Choroid plexus epithelial cell (primary cell): ENCODE data around the gene SLC12A8.

Source experiments
- DNase-seq: peaks from one replicate; pipeline ENCODE4 v3.0.0-alpha.2; 2010; ENCODE audit warnings: low read depth
- H3K4me3 ChIP-seq: 2 replicates; pipeline ENCODE4 v1.5.1; 2011; ENCODE audit warnings: low read depth, mild to moderate bottlenecking, control low read depth, low read length, moderate library complexity
- TF ChIP-seq, protein P1 (sequence below): conservative IDR thresholded peaks from 2 replicates; pipeline ENCODE4 v1.5.1; 2011; ENCODE audit warnings: low read depth, mild to moderate bottlenecking, control low read depth, inconsistent platforms, low read length, moderate library complexity

SLC12A8 gene

GRCh38 chr3:125107363-125107762 lies 105.2 kb downstream of the SLC12A8 start:
- TF ChIP-seq, protein P1, sequence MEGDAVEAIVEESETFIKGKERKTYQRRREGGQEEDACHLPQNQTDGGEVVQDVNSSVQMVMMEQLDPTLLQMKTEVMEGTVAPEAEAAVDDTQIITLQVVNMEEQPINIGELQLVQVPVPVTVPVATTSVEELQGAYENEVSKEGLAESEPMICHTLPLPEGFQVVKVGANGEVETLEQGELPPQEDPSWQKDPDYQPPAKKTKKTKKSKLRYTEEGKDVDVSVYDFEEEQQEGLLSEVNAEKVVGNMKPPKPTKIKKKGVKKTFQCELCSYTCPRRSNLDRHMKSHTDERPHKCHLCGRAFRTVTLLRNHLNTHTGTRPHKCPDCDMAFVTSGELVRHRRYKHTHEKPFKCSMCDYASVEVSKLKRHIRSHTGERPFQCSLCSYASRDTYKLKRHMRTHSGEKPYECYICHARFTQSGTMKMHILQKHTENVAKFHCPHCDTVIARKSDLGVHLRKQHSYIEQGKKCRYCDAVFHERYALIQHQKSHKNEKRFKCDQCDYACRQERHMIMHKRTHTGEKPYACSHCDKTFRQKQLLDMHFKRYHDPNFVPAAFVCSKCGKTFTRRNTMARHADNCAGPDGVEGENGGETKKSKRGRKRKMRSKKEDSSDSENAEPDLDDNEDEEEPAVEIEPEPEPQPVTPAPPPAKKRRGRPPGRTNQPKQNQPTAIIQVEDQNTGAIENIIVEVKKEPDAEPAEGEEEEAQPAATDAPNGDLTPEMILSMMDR, result no peak
- no peak overlapping the region for H3K4me3 ChIP-seq
- no peak for DNase-seq

DNA sequence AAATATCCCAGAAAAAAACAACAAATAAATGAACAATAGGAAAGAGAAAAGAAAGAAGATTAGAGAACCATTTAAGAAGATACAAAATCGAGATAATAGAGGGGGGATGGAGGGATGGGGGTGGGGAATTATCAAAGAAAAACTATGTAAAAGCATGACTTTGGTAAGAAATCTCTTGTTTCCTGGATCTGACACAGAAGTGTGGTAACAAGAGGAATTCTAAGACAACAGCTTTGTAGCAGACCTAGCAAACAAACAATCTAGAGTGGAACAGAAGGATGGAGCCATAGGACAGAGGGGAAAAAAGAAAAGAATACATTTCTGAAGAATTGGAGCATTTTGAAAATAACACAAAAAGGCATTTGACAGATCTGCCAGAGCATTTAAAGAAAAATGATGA lies 107.4 kb downstream of the SLC12A8 start:
- DNase-seq, result no peak
- TF ChIP-seq, protein P1, result no peak
- no peak overlapping the region for H3K4me3 ChIP-seq

- DNase-seq, result no peak
- TF ChIP-seq, protein P1, result no peak
- H3K4me3 ChIP-seq, result no peak overlapping the region
Measured at GRCh38 chr3:125104639-125105038, 107.9 kb downstream of the SLC12A8 start.

GRCh38 chr3:125103406-125103805 lies 109.1 kb downstream of the SLC12A8 start:
- H3K4me3 ChIP-seq, result no peak overlapping the region
- no peak for DNase-seq
- TF ChIP-seq, protein P1, result no peak

- no peak overlapping the region for H3K4me3 ChIP-seq
- DNase-seq, result no peak
- TF ChIP-seq, protein P1, result no peak
Measured at GRCh38 chr3:125102470-125102869, 110.1 kb downstream of the SLC12A8 start.

DNA sequence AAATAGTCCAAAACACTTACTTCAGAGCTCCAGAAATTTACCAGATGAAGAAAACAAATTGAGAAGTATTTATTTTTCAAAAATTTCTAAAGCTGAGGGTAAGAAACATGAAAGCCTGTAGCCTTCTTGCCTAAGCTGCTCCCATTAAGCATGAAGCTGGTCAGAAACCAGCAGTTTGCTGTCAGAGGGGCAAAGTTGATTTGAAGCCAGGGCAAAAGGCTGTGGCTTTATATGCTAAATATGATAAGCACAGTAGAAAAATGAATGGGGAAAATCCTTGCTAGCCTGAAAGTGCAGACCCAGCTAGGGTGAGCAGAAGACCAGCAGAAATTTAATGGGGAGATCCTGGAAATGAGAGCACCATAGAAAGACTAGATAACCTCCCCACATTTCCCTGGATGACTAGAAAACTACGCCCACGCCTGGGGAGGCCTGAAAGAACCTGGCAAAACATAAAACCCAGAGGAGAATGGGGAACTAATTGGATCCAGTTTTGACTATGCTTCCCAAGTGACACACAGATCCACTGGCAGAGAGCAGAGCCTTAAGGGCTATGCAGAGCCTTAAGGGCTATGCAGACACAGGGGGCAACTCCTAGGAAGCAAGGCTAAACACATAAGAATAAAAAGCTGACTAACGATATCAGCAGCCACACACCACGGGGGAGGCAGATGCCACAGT lies 113.8 kb downstream of the SLC12A8 start:
- DNase-seq, result peak; percentile 51
- TF ChIP-seq, protein P1, result no peak
- H3K4me3 ChIP-seq, result no peak overlapping the region

DNA sequence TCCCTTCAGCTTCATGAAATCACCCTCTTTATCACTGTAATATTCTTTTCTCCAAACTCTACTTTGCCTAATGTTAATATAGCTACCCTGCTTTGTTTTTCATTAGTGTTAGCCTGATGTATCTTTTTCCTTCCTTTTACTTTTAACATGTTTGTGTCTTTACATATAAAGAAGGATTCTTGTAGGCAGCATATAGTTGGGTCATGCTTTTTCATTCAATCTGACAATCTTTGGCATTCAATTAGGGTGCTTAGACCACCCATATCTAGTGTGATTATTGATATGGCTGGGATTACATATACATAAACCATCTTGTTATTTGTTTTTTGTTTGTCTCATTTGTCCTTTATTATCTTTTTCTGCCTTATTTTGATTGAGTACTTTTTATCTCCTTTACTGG lies 121.9 kb downstream of the SLC12A8 start:
- no peak for DNase-seq
- TF ChIP-seq, protein P1, result no peak
- no peak overlapping the region for H3K4me3 ChIP-seq
